HEK293 (cell line): ENCODE data around the gene CLPX.

Experiments
- CTCF ChIA-PET: fragments of 350-600 bp; formaldehyde crosslinking; extraction: SDS; loops from one replicate; lab custom pipeline; 2021; ENCODE audit warnings: antibody characterized with exemption; lab: Yijun Ruan, JAX
- POLR2A ChIA-PET: fragments of 300-600 bp; formaldehyde crosslinking; extraction: SDS; loops from one replicate; lab custom pipeline; 2020; ENCODE audit warnings: antibody characterized with exemption, inconsistent platforms; lab: Yijun Ruan, JAX
- H3K27ac ChIP-seq: fragments of 200-500 bp; sonication (Bioruptor generic); 2 replicates; pipeline ENCODE4 v1.5.1; 2014; ENCODE audit warnings: low read depth, low read length, control low read depth, inconsistent platforms; ENCODE audit errors: extremely low read depth
- H3K36me3 ChIP-seq, 2 experiments: fragments of 200-500 bp in 1 of 2; sonication (Bioruptor generic) in 1 of 2; 1 replicate in 1 of 2; 2 replicates in 1 of 2; pipeline ENCODE4 v1.5.1; 2014 to 2017; ENCODE audit warnings: inconsistent platforms in 2 of 2, low read length in 2 of 2; ENCODE audit not compliant: control insufficient read depth in 2 of 2, insufficient read depth in 1 of 2
- H3K4me1 ChIP-seq: fragments of 200-500 bp; sonication (Bioruptor generic); 2 replicates; pipeline ENCODE4 v1.5.1; 2014; ENCODE audit warnings: mild to moderate bottlenecking, low read length, inconsistent platforms; ENCODE audit not compliant: control insufficient read depth, insufficient read depth
- H3K4me3 ChIP-seq: 2 replicates; pipeline ENCODE4 v1.5.1; 2011; ENCODE audit warnings: low read depth, mild to moderate bottlenecking, control low read depth, low read length, moderate library complexity
- H3K9me3 ChIP-seq: fragments of 200-500 bp; sonication (Bioruptor generic); 2 replicates; pipeline ENCODE4 v1.5.1; 2014; ENCODE audit warnings: low read depth, low read length, inconsistent platforms; ENCODE audit not compliant: control insufficient read depth, insufficient read depth
- KLF1 ChIP-seq: fragments of 450-650 bp; formaldehyde crosslinking; IDR thresholded peaks from 2 replicates; pipeline ENCODE4 v1.5.1; 2016; ENCODE audit warnings: missing biosample characterization, missing genetic modification characterization
- RBAK ChIP-seq: fragments of 450-650 bp; formaldehyde crosslinking; IDR thresholded peaks from 2 replicates; pipeline ENCODE4 v1.5.1; 2016; ENCODE audit warnings: missing biosample characterization, missing genetic modification characterization
- REPIN1 ChIP-seq: fragments of 450-650 bp; formaldehyde crosslinking; IDR thresholded peaks from 2 replicates; pipeline ENCODE4 v1.5.1; 2017; ENCODE audit warnings: missing biosample characterization, missing genetic modification characterization, low read depth
- SP2 ChIP-seq: fragments of 450-650 bp; formaldehyde crosslinking; IDR thresholded peaks from 2 replicates; pipeline ENCODE4 v1.5.1; 2016; ENCODE audit warnings: missing biosample characterization, missing genetic modification characterization
- SP7 ChIP-seq: fragments of 450-650 bp; formaldehyde crosslinking; IDR thresholded peaks from 2 replicates; pipeline ENCODE4 v1.5.1; 2016; ENCODE audit warnings: missing biosample characterization, missing genetic modification characterization
- ZNF10 ChIP-seq: fragments of 450-650 bp; formaldehyde crosslinking; IDR thresholded peaks from 2 replicates; pipeline ENCODE4 v1.5.1; 2017; ENCODE audit warnings: missing biosample characterization, missing genetic modification characterization
- ZNF19 ChIP-seq: fragments of 450-650 bp; formaldehyde crosslinking; IDR thresholded peaks from 2 replicates; pipeline ENCODE4; 2016; ENCODE audit warnings: missing biosample characterization, missing genetic modification characterization, low read depth
- ZNF274 ChIP-seq, 2 experiments: fragments of 200-500 bp in 1 of 2; fragments of 450-650 bp in 1 of 2; sonication (Bioruptor generic) in 1 of 2; formaldehyde crosslinking in 1 of 2; IDR thresholded peaks; 2 replicates each; pipeline versions ENCODE4 v1.5.1 to v1.6.1; 2014 to 2016; ENCODE audit warnings: borderline replicate concordance in 1 of 2, inconsistent platforms in 1 of 2, low read length in 1 of 2, missing biosample characterization in 1 of 2, missing genetic modification characterization in 1 of 2
- ZNF391 ChIP-seq: fragments of 450-650 bp; formaldehyde crosslinking; IDR thresholded peaks from 2 replicates; pipeline ENCODE4 v1.5.1; 2016; ENCODE audit warnings: low read depth, missing biosample characterization, missing genetic modification characterization, borderline replicate concordance
- ZNF404 ChIP-seq: fragments of 450-650 bp; formaldehyde crosslinking; IDR thresholded peaks from 2 replicates; pipeline ENCODE4 v1.5.1; 2017; ENCODE audit warnings: missing biosample characterization, missing genetic modification characterization
- ZNF548 ChIP-seq: fragments of 450-650 bp; formaldehyde crosslinking; IDR thresholded peaks from 2 replicates; pipeline ENCODE4 v1.5.1; 2016; ENCODE audit warnings: missing biosample characterization, missing genetic modification characterization
- ZNF561 ChIP-seq: fragments of 450-650 bp; IDR thresholded peaks from 2 replicates; pipeline ENCODE4 v1.5.1; 2018; ENCODE audit warnings: missing biosample characterization, missing genetic modification characterization, borderline replicate concordance
- ZNF610 ChIP-seq: fragments of 450-650 bp; formaldehyde crosslinking; IDR thresholded peaks from 2 replicates; pipeline ENCODE4 v1.5.1; 2016; ENCODE audit warnings: missing biosample characterization, missing genetic modification characterization, borderline replicate concordance
- ZNF621 ChIP-seq: fragments of 450-650 bp; formaldehyde crosslinking; IDR thresholded peaks from 2 replicates; pipeline ENCODE4 v1.5.1; 2017; ENCODE audit warnings: missing biosample characterization, missing genetic modification characterization
- ZNF660 ChIP-seq: fragments of 450-650 bp; IDR thresholded peaks from 2 replicates; pipeline ENCODE4 v1.5.1; 2018; ENCODE audit warnings: missing biosample characterization, mild to moderate bottlenecking, missing genetic modification characterization
- ZNF677 ChIP-seq: fragments of 450-650 bp; IDR thresholded peaks from 2 replicates; pipeline ENCODE4 v1.5.0; 2018; ENCODE audit warnings: missing biosample characterization, mild to moderate bottlenecking, missing genetic modification characterization, moderate library complexity
- ZNF777 ChIP-seq: fragments of 450-650 bp; formaldehyde crosslinking; IDR thresholded peaks from 2 replicates; pipeline ENCODE4 v1.5.1; 2017; ENCODE audit warnings: missing biosample characterization, missing genetic modification characterization, borderline replicate concordance
- ZNF843 ChIP-seq: fragments of 450-650 bp; formaldehyde crosslinking; IDR thresholded peaks from 2 replicates; pipeline ENCODE4 v1.5.1; 2016; ENCODE audit warnings: missing biosample characterization, missing genetic modification characterization
- TF ChIP-seq, protein P1 (sequence below): sonication (generic); formaldehyde crosslinking; IDR thresholded peaks from 2 replicates; pipeline ENCODE4 v1.8.1; 2022; ENCODE audit warnings: mild to moderate bottlenecking, moderate library complexity, missing genetic modification reagents
- TF ChIP-seq, protein P2 (sequence below): fragments of 450-650 bp; formaldehyde crosslinking; IDR thresholded peaks from 2 replicates; pipeline ENCODE4 v1.5.1; 2016; ENCODE audit warnings: missing biosample characterization, missing genetic modification characterization, borderline replicate concordance
- TF ChIP-seq, protein P3 (sequence below): fragments of 450-650 bp; formaldehyde crosslinking; conservative IDR thresholded peaks from 2 replicates; pipeline ENCODE4 v1.5.1; 2016; ENCODE audit warnings: low read depth, missing biosample characterization, missing genetic modification characterization
- TF ChIP-seq, protein P4 (sequence below): fragments of 450-650 bp; formaldehyde crosslinking; IDR thresholded peaks from 2 replicates; pipeline ENCODE4 v1.5.1; 2016; ENCODE audit warnings: missing biosample characterization, missing genetic modification characterization

The CLPX gene

DNA sequence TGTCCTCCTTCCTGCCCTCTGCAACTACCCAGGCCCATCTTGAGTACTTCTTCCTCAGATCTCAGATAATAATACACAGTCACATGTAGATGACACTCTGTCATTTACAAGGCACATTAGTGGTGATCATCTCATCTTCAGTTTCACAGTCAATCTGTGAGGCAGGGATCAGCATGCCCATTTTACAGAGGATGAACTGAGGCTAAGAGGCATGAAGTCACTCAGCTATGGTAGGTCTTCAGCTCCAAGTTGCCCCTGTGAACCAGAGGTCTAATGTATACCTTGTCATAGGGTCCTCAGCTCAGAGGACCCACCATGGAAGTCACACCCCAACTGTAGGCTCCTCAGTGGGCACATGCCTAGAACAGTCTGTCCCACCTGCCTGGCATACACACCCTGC, 30.4 kb upstream of the CLPX start:
- POLR2A ChIA-PET: no interaction called here

DNA sequence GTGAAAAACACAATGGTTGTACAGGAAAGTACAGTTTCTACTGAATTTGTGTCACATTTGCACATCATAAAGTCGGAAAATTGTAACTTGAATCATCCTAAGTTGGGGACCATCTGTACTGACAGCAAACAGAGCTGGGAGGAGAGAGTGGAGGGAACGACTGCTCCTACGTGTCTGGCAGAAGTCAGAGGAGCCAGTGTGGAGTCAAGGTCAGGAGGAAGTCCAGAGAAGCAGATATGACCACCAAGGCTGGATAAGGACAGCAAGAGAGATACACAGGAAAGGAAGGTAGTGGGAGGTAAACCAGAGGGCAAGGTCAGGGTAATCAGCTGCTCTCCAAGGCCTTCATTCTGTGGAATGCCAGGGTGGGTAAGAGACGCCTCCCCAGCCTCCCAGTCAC, 28.9 kb upstream of the CLPX start:
- CTCF ChIA-PET: interaction anchor here (0.5 to 0.8 kb wide), 2 partner anchors 18 to 57 kb away, joined by 3 to 5 read pairs; no protein-coding TSS in a partner anchor
- no peaks in the 10 kb centered on the region for H3K9me3 ChIP-seq
- no peaks in the 10 kb centered on the region for H3K4me1 ChIP-seq
- H3K36me3 ChIP-seq: no peaks in the 10 kb centered on the region
- no peak overlapping the region for H3K4me3 ChIP-seq
- no peak overlapping the region for H3K27ac ChIP-seq
- TF ChIP-seq ZNF777 (no peak), SP2 (tag by site-specific recombination) (no peak), ZNF19 (tag by site-specific recombination) (no peak)
- TF ChIP-seq, all 188 proteins: peak for 0
- POLR2A ChIA-PET: no interaction called here

More for the DNA sequence above, 30.4 kb upstream of the CLPX start:
- Histone ChIP-seq H3K9me3 (no peaks in the 10 kb centered on the region), H3K4me1 (no peaks in the 10 kb centered on the region)
- TF ChIP-seq ZNF391 (tag by site-specific recombination): no peak
- TF ChIP-seq ZNF843: no peak
- no peak for TF ChIP-seq ZNF274 (IDR thresholded peaks at IDR 0.05; ENCODE audit: low read length)
- TF ChIP-seq ZNF274 (tag by site-specific recombination; IDR thresholded peaks at IDR 0.05; ENCODE audit: borderline replicate concordance): no peak
- TF ChIP-seq, protein P1, sequence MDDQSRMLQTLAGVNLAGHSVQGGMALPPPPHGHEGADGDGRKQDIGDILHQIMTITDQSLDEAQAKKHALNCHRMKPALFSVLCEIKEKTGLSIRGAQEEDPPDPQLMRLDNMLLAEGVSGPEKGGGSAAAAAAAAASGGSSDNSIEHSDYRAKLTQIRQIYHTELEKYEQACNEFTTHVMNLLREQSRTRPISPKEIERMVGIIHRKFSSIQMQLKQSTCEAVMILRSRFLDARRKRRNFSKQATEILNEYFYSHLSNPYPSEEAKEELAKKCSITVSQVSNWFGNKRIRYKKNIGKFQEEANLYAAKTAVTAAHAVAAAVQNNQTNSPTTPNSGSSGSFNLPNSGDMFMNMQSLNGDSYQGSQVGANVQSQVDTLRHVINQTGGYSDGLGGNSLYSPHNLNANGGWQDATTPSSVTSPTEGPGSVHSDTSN (CRISPR knock-in tag): no peak
- TF ChIP-seq, protein P2, sequence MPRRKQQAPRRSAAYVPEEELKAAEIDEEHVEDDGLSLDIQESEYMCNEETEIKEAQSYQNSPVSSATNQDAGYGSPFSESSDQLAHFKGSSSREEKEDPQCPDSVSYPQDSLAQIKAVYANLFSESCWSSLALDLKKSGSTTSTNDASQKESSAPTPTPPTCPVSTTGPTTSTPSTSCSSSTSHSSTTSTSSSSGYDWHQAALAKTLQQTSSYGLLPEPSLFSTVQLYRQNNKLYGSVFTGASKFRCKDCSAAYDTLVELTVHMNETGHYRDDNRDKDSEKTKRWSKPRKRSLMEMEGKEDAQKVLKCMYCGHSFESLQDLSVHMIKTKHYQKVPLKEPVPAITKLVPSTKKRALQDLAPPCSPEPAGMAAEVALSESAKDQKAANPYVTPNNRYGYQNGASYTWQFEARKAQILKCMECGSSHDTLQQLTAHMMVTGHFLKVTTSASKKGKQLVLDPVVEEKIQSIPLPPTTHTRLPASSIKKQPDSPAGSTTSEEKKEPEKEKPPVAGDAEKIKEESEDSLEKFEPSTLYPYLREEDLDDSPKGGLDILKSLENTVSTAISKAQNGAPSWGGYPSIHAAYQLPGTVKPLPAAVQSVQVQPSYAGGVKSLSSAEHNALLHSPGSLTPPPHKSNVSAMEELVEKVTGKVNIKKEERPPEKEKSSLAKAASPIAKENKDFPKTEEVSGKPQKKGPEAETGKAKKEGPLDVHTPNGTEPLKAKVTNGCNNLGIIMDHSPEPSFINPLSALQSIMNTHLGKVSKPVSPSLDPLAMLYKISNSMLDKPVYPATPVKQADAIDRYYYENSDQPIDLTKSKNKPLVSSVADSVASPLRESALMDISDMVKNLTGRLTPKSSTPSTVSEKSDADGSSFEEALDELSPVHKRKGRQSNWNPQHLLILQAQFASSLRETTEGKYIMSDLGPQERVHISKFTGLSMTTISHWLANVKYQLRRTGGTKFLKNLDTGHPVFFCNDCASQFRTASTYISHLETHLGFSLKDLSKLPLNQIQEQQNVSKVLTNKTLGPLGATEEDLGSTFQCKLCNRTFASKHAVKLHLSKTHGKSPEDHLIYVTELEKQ (tag by site-specific recombination): no peak
- no peak for TF ChIP-seq ZNF660 (tag by site-specific recombination)
- no peak for TF ChIP-seq ZNF621 (tag by site-specific recombination)
- no peak for TF ChIP-seq ZNF404 (tag by site-specific recombination)
- TF ChIP-seq, all 188 proteins: peak for 0
- CTCF ChIA-PET: interaction anchor here (0.6 to 1.0 kb wide), 2 partner anchors 33 to 161 kb away, joined by 3 read pairs; no protein-coding TSS in a partner anchor
- Histone ChIP-seq H3K36me3 (no peaks in the 10 kb centered on the region), H3K4me3 (no peak overlapping the region), H3K27ac (no peak overlapping the region)

DNA sequence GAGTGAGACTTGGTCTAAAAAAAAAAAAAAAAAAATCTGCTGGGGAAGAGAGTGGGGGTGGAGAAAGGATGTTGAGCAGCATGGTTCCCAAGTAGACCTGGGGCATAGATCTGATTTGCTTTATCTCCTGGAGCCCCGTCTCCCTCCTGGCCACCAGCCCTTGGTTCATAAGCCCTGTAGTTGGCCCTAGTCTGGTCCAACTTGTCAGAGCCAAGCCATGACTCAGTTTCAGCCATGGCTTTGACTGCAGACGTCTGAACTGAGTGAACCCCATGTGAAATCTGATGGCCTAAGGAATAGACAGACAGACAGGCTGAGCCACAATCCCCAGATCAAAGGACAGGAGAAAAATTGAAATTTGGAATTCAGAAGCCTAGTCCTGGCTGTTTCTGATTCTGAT, 28.1 kb upstream of the CLPX start:
- H3K4me3 ChIP-seq: no peak overlapping the region
- no peaks in the 10 kb centered on the region for H3K36me3 ChIP-seq
- ChIA-PET CTCF (no interaction called here), POLR2A (no interaction called here)
- no peak overlapping the region for H3K27ac ChIP-seq
- H3K4me1 ChIP-seq: no peaks in the 10 kb centered on the region
- no peaks in the 10 kb centered on the region for H3K9me3 ChIP-seq
- TF ChIP-seq ZNF610 (tag by site-specific recombination) (no peak), KLF1 (tag by site-specific recombination) (no peak), ZNF548 (tag by site-specific recombination) (no peak), ZNF677 (no peak), ZNF561 (tag by site-specific recombination) (no peak), REPIN1 (no peak), ZNF10 (tag by site-specific recombination) (no peak), RBAK (tag by site-specific recombination) (no peak), SP7 (tag by site-specific recombination) (no peak)
- TF ChIP-seq, protein P3, sequence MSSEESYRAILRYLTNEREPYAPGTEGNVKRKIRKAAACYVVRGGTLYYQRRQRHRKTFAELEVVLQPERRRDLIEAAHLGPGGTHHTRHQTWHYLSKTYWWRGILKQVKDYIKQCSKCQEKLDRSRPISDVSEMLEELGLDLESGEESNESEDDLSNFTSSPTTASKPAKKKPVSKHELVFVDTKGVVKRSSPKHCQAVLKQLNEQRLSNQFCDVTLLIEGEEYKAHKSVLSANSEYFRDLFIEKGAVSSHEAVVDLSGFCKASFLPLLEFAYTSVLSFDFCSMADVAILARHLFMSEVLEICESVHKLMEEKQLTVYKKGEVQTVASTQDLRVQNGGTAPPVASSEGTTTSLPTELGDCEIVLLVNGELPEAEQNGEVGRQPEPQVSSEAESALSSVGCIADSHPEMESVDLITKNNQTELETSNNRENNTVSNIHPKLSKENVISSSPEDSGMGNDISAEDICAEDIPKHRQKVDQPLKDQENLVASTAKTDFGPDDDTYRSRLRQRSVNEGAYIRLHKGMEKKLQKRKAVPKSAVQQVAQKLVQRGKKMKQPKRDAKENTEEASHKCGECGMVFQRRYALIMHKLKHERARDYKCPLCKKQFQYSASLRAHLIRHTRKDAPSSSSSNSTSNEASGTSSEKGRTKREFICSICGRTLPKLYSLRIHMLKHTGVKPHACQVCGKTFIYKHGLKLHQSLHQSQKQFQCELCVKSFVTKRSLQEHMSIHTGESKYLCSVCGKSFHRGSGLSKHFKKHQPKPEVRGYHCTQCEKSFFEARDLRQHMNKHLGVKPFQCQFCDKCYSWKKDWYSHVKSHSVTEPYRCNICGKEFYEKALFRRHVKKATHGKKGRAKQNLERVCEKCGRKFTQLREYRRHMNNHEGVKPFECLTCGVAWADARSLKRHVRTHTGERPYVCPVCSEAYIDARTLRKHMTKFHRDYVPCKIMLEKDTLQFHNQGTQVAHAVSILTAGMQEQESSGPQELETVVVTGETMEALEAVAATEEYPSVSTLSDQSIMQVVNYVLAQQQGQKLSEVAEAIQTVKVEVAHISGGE: no peak
- TF ChIP-seq, protein P4, sequence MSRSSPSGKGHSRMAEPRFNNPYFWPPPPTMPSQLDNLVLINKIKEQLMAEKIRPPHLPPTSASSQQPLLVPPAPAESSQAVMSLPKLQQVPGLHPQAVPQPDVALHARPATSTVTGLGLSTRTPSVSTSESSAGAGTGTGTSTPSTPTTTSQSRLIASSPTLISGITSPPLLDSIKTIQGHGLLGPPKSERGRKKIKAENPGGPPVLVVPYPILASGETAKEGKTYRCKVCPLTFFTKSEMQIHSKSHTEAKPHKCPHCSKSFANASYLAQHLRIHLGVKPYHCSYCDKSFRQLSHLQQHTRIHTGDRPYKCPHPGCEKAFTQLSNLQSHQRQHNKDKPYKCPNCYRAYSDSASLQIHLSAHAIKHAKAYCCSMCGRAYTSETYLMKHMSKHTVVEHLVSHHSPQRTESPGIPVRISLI (tag by site-specific recombination): no peak
